Ascending aorta (tissue), 2 donors: ENCODE measurements around the gene ABL1. TPM values are rescaled to one million over a fixed set of nuclear protein-coding genes. Genes with fewer than 3 reads are reported as not detected.

Experiments used
- DNase-seq, 2 donors: peaks; one replicate each; pipeline ENCODE4 v3.0.0-alpha.2; 2019; ENCODE audit warnings: low spot score in 2 of 2
- H3K27ac ChIP-seq, 2 donors: fragments of 200-600 bp; sonication (generic); one replicate each; pipeline ENCODE4 v1.5.1; 2016 to 2017; ENCODE audit warnings: mild to moderate bottlenecking in 1 of 2
- H3K27me3 ChIP-seq: fragments of 200-600 bp; sonication (generic); one replicate; pipeline ENCODE4 v1.5.1; 2017
- H3K36me3 ChIP-seq, 2 donors: fragments of 200-600 bp; sonication (generic); one replicate each; pipeline ENCODE4 v1.5.1; 2016
- H3K4me1 ChIP-seq, 2 donors: fragments of 200-600 bp; sonication (generic); one replicate each; pipeline ENCODE4 v1.5.1; 2016 to 2017; ENCODE audit warnings: mild to moderate bottlenecking in 1 of 2
- H3K4me3 ChIP-seq, 2 donors: fragments of 200-600 bp; sonication (generic); one replicate each; pipeline ENCODE4 v1.5.1; 2016 to 2017; ENCODE audit warnings: mild to moderate bottlenecking in 1 of 2
- H3K9me3 ChIP-seq, 2 donors: fragments of 200-600 bp; sonication (generic); one replicate each; pipeline ENCODE4 v1.5.1; 2016
- CTCF ChIP-seq, 3 experiments: fragments of 200-600 bp in 2 of 3; fragments of 450-650 bp in 1 of 3; sonication (generic) in 2 of 3; IDR thresholded peaks; one replicate each; pipeline ENCODE4 v1.5.1; 2016 to 2019; ENCODE audit warnings: antibody characterized with exemption in 3 of 3, mild to moderate bottlenecking in 1 of 3, moderate library complexity in 1 of 3
- intact Hi-C: fragments of 100-400 bp; cut with DNase I; formaldehyde crosslinking; loops from one replicate; pipeline ENCODE4 v1.15.1; 2023
- total RNA-seq: library from RNA; depleted of rRNA; stranded (reverse); fragments of >200 nt; gene quantifications from one replicate; pipeline ENCODE4 v1.1.0, GENCODE V29; 2016

Gene ABL1
- total RNA-seq, 1 donor from 2014 or later = 99.1 TPM

- H3K36me3 ChIP-seq = peaks cover 5% of the 10 kb centered on the region in 2 donors
- H3K4me1 ChIP-seq = peaks cover 5 to 44% of the 10 kb centered on the region in 2 donors
- DNase-seq = no peak
- H3K9me3 ChIP-seq = no peaks in the 10 kb centered on the region
- TF ChIP-seq CTCF (IDR thresholded peaks at IDR 0.05) = no peak
- peak overlapping the region; percentile 95 to 98 for H3K27ac ChIP-seq
- no peaks in the 10 kb centered on the region for H3K27me3 ChIP-seq
- no peak overlapping the region for H3K4me3 ChIP-seq
- intact Hi-C loops = loop anchor here (5.0 kb wide), 2 partner anchors 137 to 157 kb away; partner anchors contain the start of gene EXOSC2
These were observed 14.3 kb downstream of the ABL1 start for GRCh38 chr9:130849356-130849755.

DNA sequence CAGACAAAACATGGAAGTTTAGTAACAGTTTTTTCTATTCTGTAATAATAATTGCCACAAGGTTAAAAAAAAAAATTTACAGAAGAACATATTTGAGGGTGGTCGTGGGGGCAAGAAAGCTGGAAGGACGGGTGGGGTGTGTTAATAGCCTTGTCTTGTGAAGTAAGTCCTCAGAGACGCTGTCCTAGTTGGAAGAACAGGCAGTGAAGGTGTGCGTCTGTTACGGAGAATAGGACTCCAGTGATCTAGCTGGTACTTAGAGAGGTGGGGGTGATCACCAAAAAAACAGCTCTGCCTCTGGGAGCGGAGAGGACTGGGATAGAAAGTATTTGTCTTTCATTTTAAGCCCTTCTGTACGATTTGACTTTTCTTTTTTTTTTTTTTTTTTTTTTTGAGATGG lies 17.7 kb downstream of the ABL1 start:
- no peak overlapping the region for H3K4me3 ChIP-seq
- no peaks in the 10 kb centered on the region for H3K27me3 ChIP-seq
- peaks cover under 1 to 24% of the 10 kb centered on the region in 2 donors for H3K4me1 ChIP-seq
- H3K9me3 ChIP-seq = no peaks in the 10 kb centered on the region
- H3K36me3 ChIP-seq = peaks cover 28 to 33% of the 10 kb centered on the region in 2 donors
- DNase-seq = peak in 1 of 2 donors; percentile 55
- TF ChIP-seq CTCF (IDR thresholded peaks at IDR 0.05) = no peak
- peak overlapping the region; percentile 54 to 98 for H3K27ac ChIP-seq
- intact Hi-C loops = no loop called here

DNA sequence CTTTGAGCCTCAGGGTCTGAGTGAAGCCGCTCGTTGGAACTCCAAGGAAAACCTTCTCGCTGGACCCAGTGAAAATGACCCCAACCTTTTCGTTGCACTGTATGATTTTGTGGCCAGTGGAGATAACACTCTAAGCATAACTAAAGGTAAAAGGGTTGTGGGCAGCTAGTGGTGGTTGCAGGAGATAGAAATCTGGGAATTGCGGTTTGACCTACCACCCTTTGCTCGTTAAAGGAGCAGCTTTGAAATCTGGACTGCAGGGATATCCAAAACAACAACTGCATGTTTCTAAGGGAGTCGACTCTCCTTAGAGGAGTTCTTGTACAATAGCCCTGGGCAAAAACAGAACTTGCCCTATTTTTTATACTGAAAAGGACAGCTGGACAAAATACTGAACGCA lies 19.0 kb downstream of the ABL1 start:
- peaks cover 10 to 27% of the 10 kb centered on the region in 2 donors for H3K4me1 ChIP-seq
- peaks cover 28 to 33% of the 10 kb centered on the region in 2 donors for H3K36me3 ChIP-seq
- no peak for DNase-seq
- no peaks in the 10 kb centered on the region for H3K9me3 ChIP-seq
- no peaks in the 10 kb centered on the region for H3K27me3 ChIP-seq
- no peak overlapping the region for H3K4me3 ChIP-seq
- intact Hi-C loops = no loop called here
- no peak overlapping the region for H3K27ac ChIP-seq
- TF ChIP-seq CTCF (IDR thresholded peaks at IDR 0.05) = no peak

DNA sequence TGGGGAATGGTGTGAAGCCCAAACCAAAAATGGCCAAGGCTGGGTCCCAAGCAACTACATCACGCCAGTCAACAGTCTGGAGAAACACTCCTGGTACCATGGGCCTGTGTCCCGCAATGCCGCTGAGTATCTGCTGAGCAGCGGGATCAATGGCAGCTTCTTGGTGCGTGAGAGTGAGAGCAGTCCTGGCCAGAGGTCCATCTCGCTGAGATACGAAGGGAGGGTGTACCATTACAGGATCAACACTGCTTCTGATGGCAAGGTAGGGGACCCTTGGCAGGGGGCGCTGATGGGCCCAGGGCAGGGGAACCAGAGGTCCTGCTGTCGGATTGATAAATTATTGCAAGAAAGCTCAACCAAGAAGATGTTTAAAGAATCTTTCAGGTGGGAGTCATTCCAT lies 19.8 kb downstream of the ABL1 start:
- Histone ChIP-seq H3K4me3 (no peak overlapping the region), H3K9me3 (no peaks in the 10 kb centered on the region), H3K4me1 (peaks cover 10 to 25% of the 10 kb centered on the region in 2 donors), H3K36me3 (peaks cover 28 to 33% of the 10 kb centered on the region in 2 donors), H3K27me3 (no peaks in the 10 kb centered on the region), H3K27ac (peak overlapping the region in 1 of 2 donors; percentile 40)
- DNase-seq = no peak
- TF ChIP-seq CTCF (IDR thresholded peaks at IDR 0.05) = no peak
- intact Hi-C loops = no loop called here

DNA sequence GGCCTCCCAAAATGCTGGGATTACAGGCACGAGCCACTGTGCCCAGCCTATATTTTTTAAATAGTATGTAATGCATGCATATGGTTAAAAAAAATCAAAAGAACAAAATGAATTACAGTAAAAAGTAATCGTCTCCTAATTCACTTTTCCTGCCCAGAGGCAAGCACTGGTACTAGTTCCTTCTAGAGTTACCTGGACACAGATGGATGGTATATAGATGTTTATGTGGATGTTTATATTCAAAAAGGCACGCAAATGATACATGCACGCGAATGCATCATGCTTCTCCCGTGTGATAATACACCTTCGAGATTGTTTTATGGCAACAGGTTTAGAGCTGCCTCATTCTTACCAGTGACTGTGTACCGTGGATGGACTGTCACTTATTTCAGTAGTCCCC lies 21.4 kb downstream of the ABL1 start:
- DNase-seq = no peak
- Histone ChIP-seq H3K4me3 (no peak overlapping the region), H3K27ac (no peak overlapping the region), H3K27me3 (no peaks in the 10 kb centered on the region), H3K9me3 (no peaks in the 10 kb centered on the region), H3K4me1 (peaks cover 17 to 36% of the 10 kb centered on the region in 2 donors), H3K36me3 (peaks cover 28 to 33% of the 10 kb centered on the region in 2 donors)
- intact Hi-C loops = no loop called here
- no peak for TF ChIP-seq CTCF (IDR thresholded peaks at IDR 0.05)
